BE2C (cell line): Measurements from ENCODE around the gene RNF31.

Experiments used
- DNase-seq: peaks from one replicate; pipeline ENCODE4 v3.0.0-alpha.2; 2020
- H3K27me3 ChIP-seq: fragments of 250-450 bp; sonication (Bioruptor Pico); 2 replicates; pipeline ENCODE4 v1.5.1; 2020; ENCODE audit warnings: mild to moderate bottlenecking
- H3K36me3 ChIP-seq: fragments of 250-450 bp; sonication (Bioruptor Pico); 2 replicates; pipeline ENCODE4 v1.5.1; 2020; ENCODE audit warnings: mild to moderate bottlenecking
- H3K4me1 ChIP-seq: fragments of 250-450 bp; sonication (Bioruptor Pico); 2 replicates; pipeline ENCODE4 v1.5.1; 2020
- H3K4me3 ChIP-seq: 2 replicates; pipeline ENCODE4 v1.5.1; 2011; ENCODE audit warnings: low read depth, low read length
- H3K9me3 ChIP-seq: fragments of 250-450 bp; sonication (Bioruptor Pico); 2 replicates; pipeline ENCODE4 v1.5.1; 2020
- TF ChIP-seq, protein P1 (sequence below): IDR thresholded peaks from 2 replicates; pipeline ENCODE4 v1.5.1; 2012; ENCODE audit warnings: mild to moderate bottlenecking, low read depth, low read length

The RNF31 gene

DNA sequence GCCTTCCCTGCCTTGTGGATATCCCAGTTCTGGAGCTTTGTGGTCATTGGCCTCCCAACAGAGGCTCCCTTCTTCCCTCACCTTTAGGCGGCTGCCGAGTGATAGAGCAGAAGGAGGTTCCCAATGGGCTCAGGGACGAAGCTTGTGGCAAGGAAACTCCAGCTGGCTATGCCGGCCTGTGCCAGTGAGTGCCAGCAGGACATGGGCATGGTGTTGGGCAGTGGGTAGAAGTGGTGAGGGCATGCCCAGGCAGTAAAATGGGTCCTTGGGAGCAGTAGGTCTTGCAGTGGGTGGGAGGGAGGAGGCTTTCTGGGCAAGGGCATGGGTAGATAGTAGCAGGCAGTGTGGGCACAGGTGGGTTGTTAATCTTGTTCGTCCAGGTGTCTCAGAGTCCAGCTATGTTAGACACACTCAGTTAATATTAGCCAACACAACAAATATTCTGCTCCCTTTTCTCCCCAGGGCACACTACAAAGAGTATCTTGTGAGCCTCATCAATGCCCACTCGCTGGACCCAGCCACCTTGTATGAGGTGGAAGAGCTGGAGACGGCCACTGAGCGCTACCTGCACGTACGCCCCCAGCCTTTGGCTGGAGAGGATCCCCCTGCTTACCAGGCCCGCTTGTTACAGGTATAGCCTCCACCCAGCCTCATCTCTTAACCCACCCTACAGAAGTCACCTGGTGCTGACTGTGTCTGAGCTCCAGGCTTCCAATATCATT, 12.6 kb downstream of the RNF31 start:
- TF ChIP-seq, protein P1, sequence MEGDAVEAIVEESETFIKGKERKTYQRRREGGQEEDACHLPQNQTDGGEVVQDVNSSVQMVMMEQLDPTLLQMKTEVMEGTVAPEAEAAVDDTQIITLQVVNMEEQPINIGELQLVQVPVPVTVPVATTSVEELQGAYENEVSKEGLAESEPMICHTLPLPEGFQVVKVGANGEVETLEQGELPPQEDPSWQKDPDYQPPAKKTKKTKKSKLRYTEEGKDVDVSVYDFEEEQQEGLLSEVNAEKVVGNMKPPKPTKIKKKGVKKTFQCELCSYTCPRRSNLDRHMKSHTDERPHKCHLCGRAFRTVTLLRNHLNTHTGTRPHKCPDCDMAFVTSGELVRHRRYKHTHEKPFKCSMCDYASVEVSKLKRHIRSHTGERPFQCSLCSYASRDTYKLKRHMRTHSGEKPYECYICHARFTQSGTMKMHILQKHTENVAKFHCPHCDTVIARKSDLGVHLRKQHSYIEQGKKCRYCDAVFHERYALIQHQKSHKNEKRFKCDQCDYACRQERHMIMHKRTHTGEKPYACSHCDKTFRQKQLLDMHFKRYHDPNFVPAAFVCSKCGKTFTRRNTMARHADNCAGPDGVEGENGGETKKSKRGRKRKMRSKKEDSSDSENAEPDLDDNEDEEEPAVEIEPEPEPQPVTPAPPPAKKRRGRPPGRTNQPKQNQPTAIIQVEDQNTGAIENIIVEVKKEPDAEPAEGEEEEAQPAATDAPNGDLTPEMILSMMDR = no peak
- Histone ChIP-seq H3K4me1 (peaks cover 8% of the 10 kb centered on the region), H3K27me3 (no peaks in the 10 kb centered on the region), H3K36me3 (peaks cover 31% of the 10 kb centered on the region), H3K9me3 (no peaks in the 10 kb centered on the region), H3K4me3 (no peak overlapping the region)
- DNase-seq = no peak

DNA sequence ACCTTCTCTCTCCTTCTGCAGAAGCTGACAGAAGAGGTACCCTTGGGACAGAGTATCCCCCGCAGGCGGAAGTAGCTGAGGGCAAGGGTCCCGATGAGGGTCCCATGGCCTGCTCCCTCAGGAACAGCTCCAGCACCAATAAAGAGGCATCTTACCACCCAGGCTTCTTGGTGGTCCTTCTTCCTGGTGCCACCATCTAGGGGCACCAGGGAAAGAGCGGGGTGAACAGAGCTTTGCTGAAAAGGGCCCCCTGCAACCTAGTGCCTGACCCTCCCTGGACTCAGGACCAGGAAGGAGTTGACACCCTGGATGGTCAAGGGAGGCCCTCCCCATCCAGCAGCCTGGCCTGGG, 13.2 kb downstream of the RNF31 start:
- H3K36me3 ChIP-seq = peaks cover 26% of the 10 kb centered on the region
- TF ChIP-seq, protein P1 = no peak
- no peaks in the 10 kb centered on the region for H3K27me3 ChIP-seq
- DNase-seq = no peak
- peaks cover 8% of the 10 kb centered on the region for H3K4me1 ChIP-seq
- no peaks in the 10 kb centered on the region for H3K9me3 ChIP-seq
- no peak overlapping the region for H3K4me3 ChIP-seq

DNA sequence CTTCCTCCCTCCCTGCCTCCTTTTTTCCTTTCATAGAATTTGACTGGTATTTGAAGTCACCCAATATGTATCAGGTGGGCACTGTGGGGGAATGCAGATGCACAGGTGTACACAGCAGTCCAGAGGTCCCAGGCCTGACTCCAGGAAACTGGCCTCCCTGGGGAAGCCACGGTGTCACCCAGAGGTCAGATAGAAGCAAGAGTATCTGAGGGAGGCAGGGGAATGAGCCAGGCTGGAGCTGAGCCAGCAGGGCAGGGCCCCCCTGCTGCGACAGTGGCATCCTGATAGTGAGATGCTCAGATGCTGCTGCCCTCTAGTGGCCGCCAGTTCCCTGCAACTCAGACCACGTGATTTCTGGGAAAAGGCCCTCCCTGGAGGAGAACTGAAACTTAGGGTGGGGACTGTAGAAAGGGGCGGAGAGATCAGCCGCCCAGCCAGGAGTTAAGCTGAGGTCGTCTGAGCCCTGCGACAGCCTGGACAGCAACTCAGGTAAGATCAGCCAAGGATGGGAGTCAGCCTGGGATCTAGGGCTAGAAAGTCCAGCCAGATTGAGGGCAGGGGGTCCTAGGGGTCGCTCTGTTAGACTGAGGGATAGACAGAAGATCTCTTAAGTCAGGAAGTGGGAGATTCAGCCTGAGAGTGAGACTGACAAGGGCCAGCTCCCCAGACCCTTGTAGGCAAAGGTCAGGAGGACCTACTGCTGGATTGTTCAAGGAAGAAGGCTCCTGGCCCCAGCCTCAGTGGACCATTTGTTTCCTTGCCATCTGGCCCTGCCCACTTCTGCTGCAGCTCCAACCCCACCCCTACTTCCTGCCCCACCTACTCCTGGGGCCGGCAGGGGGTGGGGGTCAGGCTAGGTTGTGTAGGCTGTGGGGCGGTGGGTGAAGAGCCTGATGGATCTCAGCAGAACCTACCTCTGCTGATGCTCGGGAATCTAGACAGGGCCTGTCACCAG, 13.8 kb downstream of the RNF31 start, which contains the start of gene IRF9:
TSS of gene IRF9 (plus strand) at position 416 of the 955 bp plus-strand sequence. CDS start 880 bp downstream, outside the sequence.
- DNase-seq = peak; percentile 96
- Histone ChIP-seq H3K4me3 (peak within 1 kb of the TSS; percentile 65), H3K27me3 (no peaks in the 10 kb centered on the region), H3K36me3 (peaks cover 21% of the 10 kb centered on the region), H3K4me1 (peaks cover 8% of the 10 kb centered on the region), H3K9me3 (no peaks in the 10 kb centered on the region)
- TF ChIP-seq, protein P1 = peak; percentile 92

DNA sequence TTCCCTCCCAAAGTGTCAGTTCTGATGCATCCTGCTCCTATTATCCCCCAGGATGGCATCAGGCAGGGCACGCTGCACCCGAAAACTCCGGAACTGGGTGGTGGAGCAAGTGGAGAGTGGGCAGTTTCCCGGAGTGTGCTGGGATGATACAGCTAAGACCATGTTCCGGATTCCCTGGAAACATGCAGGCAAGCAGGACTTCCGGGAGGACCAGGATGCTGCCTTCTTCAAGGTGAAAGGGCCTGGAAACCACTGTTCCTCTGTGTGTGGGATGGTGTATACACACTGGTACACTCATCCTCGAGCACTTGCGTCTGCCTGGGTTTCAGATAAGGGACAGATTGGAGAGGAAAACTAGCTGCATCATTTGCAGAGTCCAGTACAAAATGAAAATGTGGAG, 14.8 kb downstream of the RNF31 start:
- peaks cover 12% of the 10 kb centered on the region for H3K36me3 ChIP-seq
- DNase-seq = no peak

DNA sequence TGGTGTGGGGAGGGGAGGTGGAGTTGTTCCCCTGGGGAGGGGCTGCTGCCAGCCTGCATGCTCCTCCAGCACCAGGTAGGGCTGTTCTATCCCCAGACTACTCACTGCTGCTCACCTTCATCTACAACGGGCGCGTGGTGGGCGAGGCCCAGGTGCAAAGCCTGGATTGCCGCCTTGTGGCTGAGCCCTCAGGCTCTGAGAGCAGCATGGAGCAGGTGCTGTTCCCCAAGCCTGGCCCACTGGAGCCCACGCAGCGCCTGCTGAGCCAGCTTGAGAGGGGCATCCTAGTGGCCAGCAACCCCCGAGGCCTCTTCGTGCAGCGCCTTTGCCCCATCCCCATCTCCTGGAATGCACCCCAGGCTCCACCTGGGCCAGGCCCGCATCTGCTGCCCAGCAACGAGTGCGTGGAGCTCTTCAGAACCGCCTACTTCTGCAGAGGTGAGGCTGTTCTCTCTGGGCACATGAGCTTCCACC, 17.3 kb downstream of the RNF31 start:
- Histone ChIP-seq H3K4me3 (no peak overlapping the region), H3K9me3 (no peaks in the 10 kb centered on the region), H3K27me3 (no peaks in the 10 kb centered on the region), H3K4me1 (peaks cover 8% of the 10 kb centered on the region), H3K36me3 (0 out of 2 replicates have a peak, but pooled peaks cover 2% of the 10 kb centered on the region)
- TF ChIP-seq, protein P1 = no peak
- no peak for DNase-seq

More for the DNA sequence above, 14.8 kb downstream of the RNF31 start:
- Histone ChIP-seq H3K4me1 (peaks cover 8% of the 10 kb centered on the region), H3K4me3 (no peak overlapping the region), H3K27me3 (no peaks in the 10 kb centered on the region), H3K9me3 (no peaks in the 10 kb centered on the region)
- TF ChIP-seq, protein P1 = no peak

DNA sequence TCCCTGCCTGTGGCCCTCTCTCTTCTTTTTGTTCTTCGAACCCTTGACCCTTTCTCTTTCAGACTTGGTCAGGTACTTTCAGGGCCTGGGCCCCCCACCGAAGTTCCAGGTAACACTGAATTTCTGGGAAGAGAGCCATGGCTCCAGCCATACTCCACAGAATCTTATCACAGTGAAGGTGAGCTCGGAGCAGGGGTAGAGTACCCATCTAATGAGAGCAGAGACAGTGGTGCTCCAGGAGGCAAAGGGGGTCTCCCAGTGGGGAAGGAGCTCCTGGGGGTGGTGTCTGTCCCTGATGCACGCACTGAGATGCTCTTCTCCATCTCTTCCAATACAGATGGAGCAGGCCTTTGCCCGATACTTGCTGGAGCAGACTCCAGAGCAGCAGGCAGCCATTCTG, 18.5 kb downstream of the RNF31 start:
- TF ChIP-seq, protein P1 = no peak
- no peaks in the 10 kb centered on the region for H3K36me3 ChIP-seq
- no peak overlapping the region for H3K4me3 ChIP-seq
- H3K9me3 ChIP-seq = no peaks in the 10 kb centered on the region
- no peaks in the 10 kb centered on the region for H3K27me3 ChIP-seq
- no peak for DNase-seq
- H3K4me1 ChIP-seq = peaks cover 6% of the 10 kb centered on the region
